HepG2 (cell line): Measurements from ENCODE around the gene NECTIN2. TPM values are rescaled to one million over a fixed set of nuclear protein-coding genes. Genes with fewer than 3 reads are reported as not detected.

Experiments used
- CENPT ChIP-seq: sonication (generic); formaldehyde crosslinking; IDR thresholded peaks from 2 replicates; pipeline ENCODE4 v1.8.0; 2022; ENCODE audit warnings: low read depth, mild to moderate bottlenecking, moderate library complexity, missing genetic modification reagents
- FOSL2 ChIP-seq: sonication (generic); formaldehyde crosslinking; IDR thresholded peaks from 2 replicates; pipeline ENCODE4 v1.4.0; 2020; ENCODE audit warnings: missing genetic modification reagents
- HDAC1 ChIP-seq: sonication (generic); formaldehyde crosslinking; IDR thresholded peaks from 2 replicates; pipeline ENCODE4 v1.5.1; 2020; ENCODE audit warnings: mild to moderate bottlenecking, missing genetic modification reagents
- IKZF5 ChIP-seq: IDR thresholded peaks from 2 replicates; pipeline ENCODE4 v1.6.1; 2018; ENCODE audit warnings: missing genetic modification reagents, mild to moderate bottlenecking, missing compliant biosample characterization
- NFATC3 ChIP-seq: sonication (generic); formaldehyde crosslinking; IDR thresholded peaks from 2 replicates; pipeline ENCODE4 v1.5.1; 2020; ENCODE audit warnings: mild to moderate bottlenecking, missing genetic modification reagents
- RFX5 ChIP-seq: IDR thresholded peaks from 2 replicates; pipeline ENCODE4 v1.6.1; 2011; ENCODE audit warnings: low read depth, low read length, improper control_type of control experiment
- SATB2 ChIP-seq: sonication (generic); formaldehyde crosslinking; IDR thresholded peaks from 2 replicates; pipeline ENCODE4 v1.5.0; 2020; ENCODE audit warnings: missing genetic modification reagents
- ZNF260 ChIP-seq: sonication (generic); formaldehyde crosslinking; IDR thresholded peaks from 2 replicates; pipeline ENCODE4 v1.4.0; 2020; ENCODE audit warnings: missing genetic modification reagents, low read depth, mild to moderate bottlenecking, borderline replicate concordance
- ZNF263 ChIP-seq: sonication (generic); formaldehyde crosslinking; IDR thresholded peaks from 2 replicates; pipeline ENCODE4 v1.4.0; 2020; ENCODE audit warnings: missing genetic modification reagents
- ZNF264 ChIP-seq: sonication (generic); formaldehyde crosslinking; IDR thresholded peaks from 2 replicates; pipeline ENCODE4 v1.4.0; 2020; ENCODE audit warnings: missing genetic modification reagents
- ZNF274 ChIP-seq: sonication (generic); formaldehyde crosslinking; IDR thresholded peaks from 2 replicates; pipeline ENCODE4 v1.5.1; 2020; ENCODE audit warnings: mild to moderate bottlenecking, missing genetic modification reagents
- ZNF34 ChIP-seq: sonication (generic); formaldehyde crosslinking; IDR thresholded peaks from 2 replicates; pipeline ENCODE4 v1.4.0; 2020; ENCODE audit warnings: mild to moderate bottlenecking, missing genetic modification reagents, borderline replicate concordance
- ZNF607 ChIP-seq: sonication (generic); formaldehyde crosslinking; IDR thresholded peaks from 2 replicates; pipeline ENCODE4 v1.5.1; 2020; ENCODE audit warnings: missing genetic modification reagents, mild to moderate bottlenecking, borderline replicate concordance
- ZNF775 ChIP-seq: sonication (generic); formaldehyde crosslinking; IDR thresholded peaks from 2 replicates; pipeline ENCODE4 v1.4.0; 2020; ENCODE audit warnings: missing genetic modification reagents, mild to moderate bottlenecking, moderate library complexity, borderline replicate concordance
- polyA plus RNA-seq, 8 experiments: library from polyadenylated mRNA; depleted of rRNA in 3 of 8; stranded (reverse) in 7 of 8; unstranded in 1 of 8; fragments of >200 nt; fragmentation: Illumina TruSeq in 4 of 8; extraction: Trizol in 4 of 8; gene quantifications; 2 replicates each; pipeline versions ENCODE4 v1.2.1 to v1.2.3, GENCODE V29; 2011 to 2016; ENCODE audit warnings: low read depth in 4 of 8, missing spikeins in 1 of 8, mixed read lengths in 1 of 8; ENCODE audit not compliant: insufficient read depth in 1 of 8
- total RNA-seq, 5 experiments: library from RNA; depleted of rRNA; stranded (reverse); fragments of >200 nt; fragmentation: Illumina TruSeq; extraction: Trizol; gene quantifications; 2 replicates each; pipeline ENCODE4 v1.2.3, GENCODE V29; 2016; ENCODE audit warnings: low read depth in 1 of 5
- TF ChIP-seq, protein P1 (sequence below): sonication (generic); formaldehyde crosslinking; IDR thresholded peaks from 2 replicates; pipeline ENCODE4 v1.5.0; 2020; ENCODE audit warnings: mild to moderate bottlenecking, missing genetic modification reagents
- TF ChIP-seq, protein P2 (sequence below): sonication (generic); formaldehyde crosslinking; IDR thresholded peaks from 2 replicates; pipeline ENCODE4 v1.4.0; 2020; ENCODE audit warnings: mild to moderate bottlenecking, missing genetic modification reagents
- TF ChIP-seq, protein P3 (sequence below): IDR thresholded peaks from 2 replicates; pipeline ENCODE4 v1.6.1; 2012; ENCODE audit warnings: inconsistent platforms
- TF ChIP-seq, protein P4 (sequence below): sonication (generic); formaldehyde crosslinking; IDR thresholded peaks from 2 replicates; pipeline ENCODE4 v1.9.0; 2021; ENCODE audit warnings: missing genetic modification reagents, borderline replicate concordance
- TF ChIP-seq, protein P5 (sequence below): sonication (generic); formaldehyde crosslinking; IDR thresholded peaks from 2 replicates; pipeline ENCODE4 v1.4.0; 2020; ENCODE audit warnings: mild to moderate bottlenecking, missing genetic modification reagents
- TF ChIP-seq, protein P6 (sequence below): sonication (generic); formaldehyde crosslinking; conservative IDR thresholded peaks from 2 replicates; pipeline ENCODE4 v1.4.0; 2020; ENCODE audit warnings: missing genetic modification reagents

The NECTIN2 gene
- total and polyA plus RNA-seq, 2 of the 13 experiments (the other 11 are each of a cell fraction or from before 2014, with no cell fraction given): 75.4 to 114 TPM

DNA sequence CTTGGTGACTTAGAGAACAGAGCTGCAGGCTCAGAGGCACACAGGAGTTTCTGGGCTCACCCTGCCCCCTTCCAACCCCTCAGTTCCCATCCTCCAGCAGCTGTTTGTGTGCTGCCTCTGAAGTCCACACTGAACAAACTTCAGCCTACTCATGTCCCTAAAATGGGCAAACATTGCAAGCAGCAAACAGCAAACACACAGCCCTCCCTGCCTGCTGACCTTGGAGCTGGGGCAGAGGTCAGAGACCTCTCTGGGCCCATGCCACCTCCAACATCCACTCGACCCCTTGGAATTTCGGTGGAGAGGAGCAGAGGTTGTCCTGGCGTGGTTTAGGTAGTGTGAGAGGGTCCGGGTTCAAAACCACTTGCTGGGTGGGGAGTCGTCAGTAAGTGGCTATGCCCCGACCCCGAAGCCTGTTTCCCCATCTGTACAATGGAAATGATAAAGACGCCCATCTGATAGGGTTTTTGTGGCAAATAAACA lies 78.2 kb downstream of the NECTIN2 start (continued):
- TF ChIP-seq, protein P1, sequence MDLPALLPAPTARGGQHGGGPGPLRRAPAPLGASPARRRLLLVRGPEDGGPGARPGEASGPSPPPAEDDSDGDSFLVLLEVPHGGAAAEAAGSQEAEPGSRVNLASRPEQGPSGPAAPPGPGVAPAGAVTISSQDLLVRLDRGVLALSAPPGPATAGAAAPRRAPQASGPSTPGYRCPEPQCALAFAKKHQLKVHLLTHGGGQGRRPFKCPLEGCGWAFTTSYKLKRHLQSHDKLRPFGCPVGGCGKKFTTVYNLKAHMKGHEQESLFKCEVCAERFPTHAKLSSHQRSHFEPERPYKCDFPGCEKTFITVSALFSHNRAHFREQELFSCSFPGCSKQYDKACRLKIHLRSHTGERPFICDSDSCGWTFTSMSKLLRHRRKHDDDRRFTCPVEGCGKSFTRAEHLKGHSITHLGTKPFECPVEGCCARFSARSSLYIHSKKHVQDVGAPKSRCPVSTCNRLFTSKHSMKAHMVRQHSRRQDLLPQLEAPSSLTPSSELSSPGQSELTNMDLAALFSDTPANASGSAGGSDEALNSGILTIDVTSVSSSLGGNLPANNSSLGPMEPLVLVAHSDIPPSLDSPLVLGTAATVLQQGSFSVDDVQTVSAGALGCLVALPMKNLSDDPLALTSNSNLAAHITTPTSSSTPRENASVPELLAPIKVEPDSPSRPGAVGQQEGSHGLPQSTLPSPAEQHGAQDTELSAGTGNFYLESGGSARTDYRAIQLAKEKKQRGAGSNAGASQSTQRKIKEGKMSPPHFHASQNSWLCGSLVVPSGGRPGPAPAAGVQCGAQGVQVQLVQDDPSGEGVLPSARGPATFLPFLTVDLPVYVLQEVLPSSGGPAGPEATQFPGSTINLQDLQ: peak; percentile 65; the same call in 1 of the 2 replicates
- TF ChIP-seq ZNF260 (CRISPR knock-in tag): no peak
- TF ChIP-seq CENPT (CRISPR knock-in tag): no peak
- TF ChIP-seq ZNF607 (CRISPR knock-in tag): no peak
- TF ChIP-seq, protein P2, sequence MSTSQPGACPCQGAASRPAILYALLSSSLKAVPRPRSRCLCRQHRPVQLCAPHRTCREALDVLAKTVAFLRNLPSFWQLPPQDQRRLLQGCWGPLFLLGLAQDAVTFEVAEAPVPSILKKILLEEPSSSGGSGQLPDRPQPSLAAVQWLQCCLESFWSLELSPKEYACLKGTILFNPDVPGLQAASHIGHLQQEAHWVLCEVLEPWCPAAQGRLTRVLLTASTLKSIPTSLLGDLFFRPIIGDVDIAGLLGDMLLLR (CRISPR knock-in tag): no peak
- TF ChIP-seq SATB2: no peak; the same call in 1 of the 2 replicates
- TF ChIP-seq, protein P3, sequence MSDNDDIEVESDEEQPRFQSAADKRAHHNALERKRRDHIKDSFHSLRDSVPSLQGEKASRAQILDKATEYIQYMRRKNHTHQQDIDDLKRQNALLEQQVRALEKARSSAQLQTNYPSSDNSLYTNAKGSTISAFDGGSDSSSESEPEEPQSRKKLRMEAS: peak; percentile 90
- peak; percentile 52; the same call in 1 of the 2 replicates for TF ChIP-seq ZNF263 (CRISPR knock-in tag)
- TF ChIP-seq IKZF5: peak; percentile 89
- peak; percentile 97 for TF ChIP-seq HDAC1 (CRISPR knock-in tag)
- TF ChIP-seq, protein P4, sequence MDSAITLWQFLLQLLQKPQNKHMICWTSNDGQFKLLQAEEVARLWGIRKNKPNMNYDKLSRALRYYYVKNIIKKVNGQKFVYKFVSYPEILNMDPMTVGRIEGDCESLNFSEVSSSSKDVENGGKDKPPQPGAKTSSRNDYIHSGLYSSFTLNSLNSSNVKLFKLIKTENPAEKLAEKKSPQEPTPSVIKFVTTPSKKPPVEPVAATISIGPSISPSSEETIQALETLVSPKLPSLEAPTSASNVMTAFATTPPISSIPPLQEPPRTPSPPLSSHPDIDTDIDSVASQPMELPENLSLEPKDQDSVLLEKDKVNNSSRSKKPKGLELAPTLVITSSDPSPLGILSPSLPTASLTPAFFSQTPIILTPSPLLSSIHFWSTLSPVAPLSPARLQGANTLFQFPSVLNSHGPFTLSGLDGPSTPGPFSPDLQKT (CRISPR knock-in tag): no peak
- peak; percentile 37; the same call in 1 of the 2 replicates for TF ChIP-seq ZNF274 (CRISPR knock-in tag)
- TF ChIP-seq FOSL2 (CRISPR knock-in tag): peak; percentile 97
- no peak for TF ChIP-seq NFATC3
- TF ChIP-seq, protein P5, sequence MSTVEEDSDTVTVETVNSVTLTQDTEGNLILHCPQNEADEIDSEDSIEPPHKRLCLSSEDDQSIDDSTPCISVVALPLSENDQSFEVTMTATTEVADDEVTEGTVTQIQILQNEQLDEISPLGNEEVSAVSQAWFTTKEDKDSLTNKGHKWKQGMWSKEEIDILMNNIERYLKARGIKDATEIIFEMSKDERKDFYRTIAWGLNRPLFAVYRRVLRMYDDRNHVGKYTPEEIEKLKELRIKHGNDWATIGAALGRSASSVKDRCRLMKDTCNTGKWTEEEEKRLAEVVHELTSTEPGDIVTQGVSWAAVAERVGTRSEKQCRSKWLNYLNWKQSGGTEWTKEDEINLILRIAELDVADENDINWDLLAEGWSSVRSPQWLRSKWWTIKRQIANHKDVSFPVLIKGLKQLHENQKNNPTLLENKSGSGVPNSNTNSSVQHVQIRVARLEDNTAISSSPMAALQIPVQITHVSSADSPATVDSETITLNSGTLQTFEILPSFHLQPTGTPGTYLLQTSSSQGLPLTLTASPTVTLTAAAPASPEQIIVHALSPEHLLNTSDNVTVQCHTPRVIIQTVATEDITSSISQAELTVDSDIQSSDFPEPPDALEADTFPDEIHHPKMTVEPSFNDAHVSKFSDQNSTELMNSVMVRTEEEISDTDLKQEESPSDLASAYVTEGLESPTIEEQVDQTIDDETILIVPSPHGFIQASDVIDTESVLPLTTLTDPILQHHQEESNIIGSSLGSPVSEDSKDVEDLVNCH (CRISPR knock-in tag): no peak
- TF ChIP-seq ZNF264 (CRISPR knock-in tag): peak; percentile 75
- TF ChIP-seq RFX5: peak; percentile 73
- TF ChIP-seq, protein P6, sequence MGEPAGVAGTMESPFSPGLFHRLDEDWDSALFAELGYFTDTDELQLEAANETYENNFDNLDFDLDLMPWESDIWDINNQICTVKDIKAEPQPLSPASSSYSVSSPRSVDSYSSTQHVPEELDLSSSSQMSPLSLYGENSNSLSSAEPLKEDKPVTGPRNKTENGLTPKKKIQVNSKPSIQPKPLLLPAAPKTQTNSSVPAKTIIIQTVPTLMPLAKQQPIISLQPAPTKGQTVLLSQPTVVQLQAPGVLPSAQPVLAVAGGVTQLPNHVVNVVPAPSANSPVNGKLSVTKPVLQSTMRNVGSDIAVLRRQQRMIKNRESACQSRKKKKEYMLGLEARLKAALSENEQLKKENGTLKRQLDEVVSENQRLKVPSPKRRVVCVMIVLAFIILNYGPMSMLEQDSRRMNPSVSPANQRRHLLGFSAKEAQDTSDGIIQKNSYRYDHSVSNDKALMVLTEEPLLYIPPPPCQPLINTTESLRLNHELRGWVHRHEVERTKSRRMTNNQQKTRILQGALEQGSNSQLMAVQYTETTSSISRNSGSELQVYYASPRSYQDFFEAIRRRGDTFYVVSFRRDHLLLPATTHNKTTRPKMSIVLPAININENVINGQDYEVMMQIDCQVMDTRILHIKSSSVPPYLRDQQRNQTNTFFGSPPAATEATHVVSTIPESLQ: 0 out of 2 replicates have a peak, but pooled peaks have one; percentile 46
- TF ChIP-seq ZNF34 (CRISPR knock-in tag): no peak
- no peak for TF ChIP-seq ZNF775 (CRISPR knock-in tag)
